Measurements from ENCODE around the gene RGS4.

GRCh38 chr1:163056831-163057230, 12.3 kb upstream of the RGS4 start:
- no peak for TF ChIP-seq POLR2A (IDR thresholded peaks at IDR 0.05)
- TF ChIP-seq, protein P1, sequence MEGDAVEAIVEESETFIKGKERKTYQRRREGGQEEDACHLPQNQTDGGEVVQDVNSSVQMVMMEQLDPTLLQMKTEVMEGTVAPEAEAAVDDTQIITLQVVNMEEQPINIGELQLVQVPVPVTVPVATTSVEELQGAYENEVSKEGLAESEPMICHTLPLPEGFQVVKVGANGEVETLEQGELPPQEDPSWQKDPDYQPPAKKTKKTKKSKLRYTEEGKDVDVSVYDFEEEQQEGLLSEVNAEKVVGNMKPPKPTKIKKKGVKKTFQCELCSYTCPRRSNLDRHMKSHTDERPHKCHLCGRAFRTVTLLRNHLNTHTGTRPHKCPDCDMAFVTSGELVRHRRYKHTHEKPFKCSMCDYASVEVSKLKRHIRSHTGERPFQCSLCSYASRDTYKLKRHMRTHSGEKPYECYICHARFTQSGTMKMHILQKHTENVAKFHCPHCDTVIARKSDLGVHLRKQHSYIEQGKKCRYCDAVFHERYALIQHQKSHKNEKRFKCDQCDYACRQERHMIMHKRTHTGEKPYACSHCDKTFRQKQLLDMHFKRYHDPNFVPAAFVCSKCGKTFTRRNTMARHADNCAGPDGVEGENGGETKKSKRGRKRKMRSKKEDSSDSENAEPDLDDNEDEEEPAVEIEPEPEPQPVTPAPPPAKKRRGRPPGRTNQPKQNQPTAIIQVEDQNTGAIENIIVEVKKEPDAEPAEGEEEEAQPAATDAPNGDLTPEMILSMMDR (IDR thresholded peaks at IDR 0.05): no peak
